Sciatic nerve (tissue), 2 donors: Measurements from ENCODE around the gene PPP1R13B. TPM values are rescaled to one million over a fixed set of nuclear protein-coding genes. Genes with fewer than 3 reads are reported as not detected.
"Not testable (repeated sequence)": the region's sequence is repeated elsewhere in the genome, so short reads cannot be mapped to it uniquely, and the experiment has no call there.

Experiments
- ATAC-seq: fragments of 200-7000 bp; cut with Tn5 transposase; one replicate; pipeline ENCODE4 v1.9.1; 2020; ENCODE audit warnings: mild to moderate bottlenecking, moderate library complexity
- DNase-seq: peaks from one replicate; pipeline ENCODE4 v3.0.0-alpha.2; 2020; ENCODE audit warnings: low spot score
- intact Hi-C: fragments of 100-400 bp; cut with DNase I; formaldehyde crosslinking; loops from one replicate; pipeline ENCODE4 v1.14.2; 2022
- total RNA-seq: library from RNA; stranded (reverse); fragmentation: NEBNext Ultra II Directional; extraction: Animal tissue kit (Norgen Biotek cat#: 25700); gene quantifications from one replicate; pipeline ENCODE4 v1.2.1, GENCODE V29; 2021
- donor health status: DM: no; HTN: no; CAD: no.
- donor health status: DM: no; HTN: no; CAD: no.

The PPP1R13B gene, protein sequence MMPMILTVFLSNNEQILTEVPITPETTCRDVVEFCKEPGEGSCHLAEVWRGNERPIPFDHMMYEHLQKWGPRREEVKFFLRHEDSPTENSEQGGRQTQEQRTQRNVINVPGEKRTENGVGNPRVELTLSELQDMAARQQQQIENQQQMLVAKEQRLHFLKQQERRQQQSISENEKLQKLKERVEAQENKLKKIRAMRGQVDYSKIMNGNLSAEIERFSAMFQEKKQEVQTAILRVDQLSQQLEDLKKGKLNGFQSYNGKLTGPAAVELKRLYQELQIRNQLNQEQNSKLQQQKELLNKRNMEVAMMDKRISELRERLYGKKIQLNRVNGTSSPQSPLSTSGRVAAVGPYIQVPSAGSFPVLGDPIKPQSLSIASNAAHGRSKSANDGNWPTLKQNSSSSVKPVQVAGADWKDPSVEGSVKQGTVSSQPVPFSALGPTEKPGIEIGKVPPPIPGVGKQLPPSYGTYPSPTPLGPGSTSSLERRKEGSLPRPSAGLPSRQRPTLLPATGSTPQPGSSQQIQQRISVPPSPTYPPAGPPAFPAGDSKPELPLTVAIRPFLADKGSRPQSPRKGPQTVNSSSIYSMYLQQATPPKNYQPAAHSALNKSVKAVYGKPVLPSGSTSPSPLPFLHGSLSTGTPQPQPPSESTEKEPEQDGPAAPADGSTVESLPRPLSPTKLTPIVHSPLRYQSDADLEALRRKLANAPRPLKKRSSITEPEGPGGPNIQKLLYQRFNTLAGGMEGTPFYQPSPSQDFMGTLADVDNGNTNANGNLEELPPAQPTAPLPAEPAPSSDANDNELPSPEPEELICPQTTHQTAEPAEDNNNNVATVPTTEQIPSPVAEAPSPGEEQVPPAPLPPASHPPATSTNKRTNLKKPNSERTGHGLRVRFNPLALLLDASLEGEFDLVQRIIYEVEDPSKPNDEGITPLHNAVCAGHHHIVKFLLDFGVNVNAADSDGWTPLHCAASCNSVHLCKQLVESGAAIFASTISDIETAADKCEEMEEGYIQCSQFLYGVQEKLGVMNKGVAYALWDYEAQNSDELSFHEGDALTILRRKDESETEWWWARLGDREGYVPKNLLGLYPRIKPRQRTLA
- 38.6 TPM for total RNA-seq

DNA sequence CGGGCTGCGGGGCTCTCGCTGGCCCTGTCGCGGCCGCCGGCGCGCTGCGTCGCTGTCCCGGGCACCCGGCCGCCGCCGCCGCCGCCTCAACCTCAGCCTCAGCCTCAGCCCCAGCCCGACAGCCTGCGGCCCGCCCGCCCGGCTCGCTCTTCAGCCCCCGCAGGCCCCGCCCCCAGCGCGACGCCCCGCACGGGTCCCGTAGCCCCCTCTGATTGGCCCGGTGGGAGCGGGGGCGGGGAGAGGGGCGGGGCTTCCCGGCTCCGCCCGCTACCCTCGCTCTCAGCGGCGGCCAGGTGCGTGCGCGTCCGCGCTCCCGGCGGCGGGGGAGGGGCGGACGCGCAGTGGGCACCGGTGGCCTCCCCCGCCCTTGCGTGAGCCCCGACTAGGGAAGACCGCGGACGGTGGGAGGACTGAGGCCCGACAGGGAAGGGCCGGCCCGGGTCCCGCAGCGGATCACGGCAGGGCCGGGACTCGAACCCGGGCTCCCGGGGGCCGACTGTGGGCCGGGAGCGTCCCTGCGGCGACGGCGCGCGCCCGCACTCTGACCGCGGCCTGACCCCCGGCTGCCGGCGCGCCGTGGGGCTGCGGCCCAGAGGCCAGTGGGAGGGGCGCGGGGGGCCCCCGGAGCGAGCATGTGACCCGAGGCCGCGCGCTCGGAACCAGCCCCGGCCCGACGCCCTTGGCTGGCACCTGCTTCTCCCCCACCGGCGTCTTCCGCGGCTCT, at the start of gene PPP1R13B:
PPP1R13B (minus strand) TSS at position 125 of the 724 bp plus-strand sequence. CDS start 268 bp downstream, outside the sequence.
- intact Hi-C loops = no loop called here
- DNase-seq (peak; percentile 96), ATAC-seq (peak; percentile 98)

DNA sequence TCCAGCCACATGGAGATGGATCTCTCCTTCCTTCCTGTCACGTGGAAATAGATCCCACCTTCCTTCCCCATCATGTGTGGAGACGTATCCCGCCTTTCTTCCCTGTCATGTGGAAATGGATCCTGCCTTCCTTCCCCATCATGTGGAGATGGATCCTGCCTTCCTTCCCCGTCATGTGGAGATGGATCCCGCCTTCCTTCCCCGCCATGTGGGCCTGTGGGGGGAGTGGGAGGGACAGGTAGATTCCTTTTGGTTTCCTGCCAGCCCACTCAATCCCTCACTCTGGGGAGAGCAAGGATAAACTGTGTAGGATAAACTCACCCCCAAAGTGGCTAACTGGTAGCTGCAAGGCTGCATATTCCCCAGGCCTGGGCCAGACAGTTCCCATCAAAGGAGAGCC, 49.2 kb upstream of the PPP1R13B start:
- DNase-seq = no peak
- intact Hi-C loops = loop anchor here (10.0 kb wide), 1 partner anchor 82 kb away; no protein-coding TSS in a partner anchor
- no peak for ATAC-seq

DNA sequence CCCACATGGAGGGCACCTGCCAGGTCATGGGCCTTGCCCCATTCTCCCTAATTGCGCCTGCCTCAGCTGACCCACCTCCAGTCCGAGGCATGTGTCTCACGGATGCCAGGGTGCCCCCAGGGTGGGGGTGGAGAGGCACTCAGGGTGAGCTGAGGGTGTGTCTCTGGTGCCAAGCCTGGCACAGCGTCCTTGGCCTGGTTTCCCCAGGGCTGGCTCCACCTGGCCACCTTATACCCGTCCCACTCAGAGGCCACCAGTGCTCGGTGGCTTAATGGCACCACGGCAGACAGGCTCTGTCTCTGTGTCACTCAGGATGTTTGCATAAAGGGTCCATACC, 47.3 kb upstream of the PPP1R13B start:
- intact Hi-C loops = loop anchor here (10.0 kb wide), 1 partner anchor 80 kb away; no protein-coding TSS in a partner anchor
- ATAC-seq = no peak
- no peak for DNase-seq

DNA sequence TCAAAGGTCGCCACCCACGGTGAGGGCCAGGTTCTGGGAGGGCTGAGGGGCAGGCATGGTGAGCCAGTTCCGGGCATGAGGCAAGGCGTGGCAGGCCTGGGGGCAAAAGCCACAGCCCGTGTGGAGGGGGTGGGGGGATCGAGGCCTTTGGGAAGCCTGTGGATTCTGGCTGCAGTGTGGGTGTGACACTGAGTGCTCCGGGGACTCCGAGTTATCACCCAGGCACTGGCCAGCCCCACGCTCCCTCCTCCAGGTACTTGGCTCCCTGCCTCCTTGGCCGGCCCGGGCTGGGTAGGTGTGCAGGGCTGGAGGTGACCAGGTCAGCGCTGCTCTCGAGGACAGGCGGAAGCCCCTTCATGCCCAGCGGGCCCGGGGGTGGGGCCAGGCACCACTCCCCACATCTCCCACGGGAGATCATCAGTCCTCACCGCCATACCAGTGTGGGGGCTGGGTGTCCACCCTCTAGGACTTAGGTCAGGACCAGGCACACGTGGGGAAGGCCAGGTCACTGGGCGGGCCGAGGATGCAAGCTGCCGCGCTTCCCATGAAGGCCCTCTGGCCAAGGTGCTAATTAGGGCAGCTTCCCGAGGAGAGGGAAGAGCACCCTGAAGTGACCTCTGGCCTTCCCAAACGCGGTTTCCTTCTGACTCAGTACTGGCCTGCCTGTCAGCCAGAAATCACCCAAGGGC, 46.8 kb upstream of the PPP1R13B start:
- intact Hi-C loops = loop anchor here (10.0 kb wide), 1 partner anchor 79 kb away; no protein-coding TSS in a partner anchor
- no peak for ATAC-seq
- no peak for DNase-seq

DNA sequence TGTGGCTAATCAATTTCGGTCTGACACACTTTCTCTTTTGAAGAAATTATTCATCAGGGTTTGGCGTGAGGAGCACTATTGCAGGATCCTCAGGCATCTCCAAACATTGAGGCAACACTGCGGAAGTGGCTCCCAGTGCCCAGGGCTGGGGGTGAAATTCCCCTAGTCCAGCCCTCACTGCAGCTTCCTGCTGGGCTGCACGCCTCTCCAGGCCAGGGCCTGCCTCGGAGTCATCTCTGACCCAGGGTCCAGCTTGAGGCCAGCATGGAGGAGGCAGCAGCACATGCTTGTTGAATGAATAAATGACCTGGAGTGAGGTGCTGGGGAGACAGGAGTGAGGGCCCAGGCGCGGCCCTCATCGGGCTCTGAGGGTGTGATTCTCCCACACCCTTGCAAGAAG, 44.9 kb upstream of the PPP1R13B start:
- ATAC-seq (no peak), DNase-seq (no peak)
- intact Hi-C loops = loop anchor here (10.0 kb wide), 1 partner anchor 77 kb away; no protein-coding TSS in a partner anchor

DNA sequence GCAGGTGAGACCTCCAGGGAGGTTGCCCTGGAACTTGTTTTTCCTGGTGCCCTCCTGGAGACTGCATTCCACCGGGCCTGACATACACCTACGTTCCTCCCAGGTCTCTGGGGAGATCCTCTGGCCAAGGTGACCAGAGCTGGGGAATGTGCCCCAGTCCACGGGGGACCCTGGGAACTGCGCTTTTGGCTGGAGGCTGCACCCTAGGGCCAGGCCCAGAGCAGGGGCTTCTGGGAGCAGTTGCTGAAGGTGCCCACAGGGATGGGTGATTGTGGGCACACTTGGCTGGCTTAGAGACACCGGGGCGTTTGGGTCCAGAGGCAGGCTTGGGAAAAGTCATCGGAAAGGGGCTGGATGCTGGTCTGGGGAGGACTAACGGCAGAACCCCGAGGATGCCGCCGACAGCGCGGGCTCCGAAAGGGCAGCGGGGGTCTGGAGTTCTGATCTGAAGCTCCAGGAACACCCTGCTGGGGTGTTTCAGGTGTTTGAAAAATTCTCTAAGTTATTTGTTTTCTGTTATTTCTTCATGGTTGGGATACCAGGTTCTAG, 44.4 kb upstream of the PPP1R13B start:
- intact Hi-C loops = loop anchor here (10.0 kb wide), 1 partner anchor 77 kb away; no protein-coding TSS in a partner anchor
- ATAC-seq (no peak), DNase-seq (no peak)

DNA sequence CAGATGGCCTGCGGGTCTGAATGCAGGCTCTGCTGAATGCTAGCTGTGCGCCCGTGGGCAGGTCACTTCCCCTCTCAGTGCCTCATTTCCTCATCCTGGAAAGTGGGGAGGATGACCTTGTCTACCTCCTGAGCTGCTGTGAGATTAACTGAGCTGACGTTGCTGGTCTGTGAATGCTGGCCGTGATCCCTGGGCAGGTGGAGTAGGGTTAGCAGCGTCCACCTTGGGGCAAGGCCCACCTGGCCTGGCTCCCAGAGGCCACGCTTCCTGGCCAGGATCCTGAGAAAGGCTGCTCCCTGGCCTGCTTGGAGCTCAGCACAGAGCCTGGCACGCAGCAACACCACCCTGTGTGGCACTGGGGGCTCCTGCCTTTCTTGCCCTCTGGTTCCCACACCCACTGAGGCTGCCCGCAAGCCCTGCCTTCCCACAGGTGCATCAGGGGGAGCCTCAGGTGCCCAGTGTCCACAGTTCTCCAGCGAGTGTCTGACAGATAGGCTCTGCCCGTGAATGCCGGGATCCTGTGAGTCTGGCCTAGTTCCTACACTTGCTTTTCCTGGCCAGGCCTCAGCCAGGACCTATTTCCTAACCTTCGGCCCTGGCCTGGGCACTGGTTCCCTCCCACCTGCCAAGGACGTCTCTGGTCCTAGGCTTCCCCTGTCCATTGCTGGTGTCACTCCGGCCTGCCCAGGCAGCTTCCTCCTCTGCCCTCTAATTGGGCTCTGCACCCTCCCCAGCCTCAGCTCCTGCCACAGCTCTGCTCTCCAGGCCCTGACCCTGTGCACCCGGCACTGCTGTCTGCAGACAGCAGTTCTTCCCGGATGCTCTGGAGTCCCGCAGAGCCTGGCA, 43.7 kb upstream of the PPP1R13B start:
- intact Hi-C loops = loop anchor here (10.0 kb wide), 1 partner anchor 76 kb away; no protein-coding TSS in a partner anchor
- ATAC-seq (no peak), DNase-seq (no peak)

DNA sequence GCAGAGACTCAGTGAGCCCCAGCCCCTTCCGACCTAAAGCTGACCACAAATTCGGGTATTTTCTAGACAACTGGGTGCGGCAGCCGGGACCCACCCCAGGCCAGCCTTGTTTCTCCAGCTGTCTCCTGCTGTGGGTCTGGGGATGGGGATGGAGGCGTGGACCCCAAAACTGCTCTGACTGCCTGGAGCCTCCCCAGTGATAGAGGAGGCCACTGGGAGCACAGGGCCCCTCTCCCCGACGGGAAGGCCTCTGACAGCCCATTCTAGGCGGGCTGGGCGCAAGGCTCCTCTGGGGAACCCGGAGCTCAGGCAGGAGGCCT, 42.6 kb upstream of the PPP1R13B start:
- DNase-seq (no peak), ATAC-seq (no peak)
- intact Hi-C loops = loop anchor here (10.0 kb wide), 1 partner anchor 75 kb away; no protein-coding TSS in a partner anchor

DNA sequence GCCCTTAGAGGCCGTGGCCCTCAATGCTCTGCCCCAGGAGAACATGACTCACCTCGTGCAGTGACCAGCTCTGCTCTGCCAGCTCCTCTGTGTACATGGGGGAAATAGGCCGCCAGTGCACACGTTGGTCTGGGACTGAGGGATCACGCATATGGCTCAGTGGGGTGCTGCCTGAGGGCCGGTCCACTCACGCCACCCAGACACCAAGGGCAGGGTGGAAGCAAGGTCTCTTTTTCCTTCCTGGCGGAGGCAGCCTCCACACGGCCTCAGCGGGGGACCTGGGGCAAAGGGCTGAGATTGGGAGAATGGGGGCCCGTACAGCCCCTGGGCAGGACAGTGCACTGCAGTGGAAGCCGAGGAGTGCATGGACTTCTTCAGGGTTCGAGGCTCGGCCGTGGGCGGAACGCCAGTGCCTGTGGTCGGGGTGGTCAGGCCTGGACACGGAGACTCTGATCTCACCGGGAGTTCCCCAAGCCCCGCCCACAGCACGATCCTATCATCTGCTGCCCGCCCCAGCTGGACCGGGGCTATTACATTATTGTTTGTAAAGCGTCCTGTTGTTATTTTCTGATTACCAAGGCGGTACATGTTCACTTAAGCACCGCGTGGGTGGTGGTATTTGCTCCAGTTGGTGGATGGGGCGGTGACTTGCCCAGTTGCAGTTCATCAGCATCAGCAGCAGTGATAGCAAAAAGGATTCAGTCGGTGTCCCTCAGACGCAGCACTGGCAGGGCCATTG, 42.1 kb upstream of the PPP1R13B start:
- intact Hi-C loops = loop anchor here (2.0 to 10.0 kb wide), 2 partner anchors 53 to 75 kb away; no protein-coding TSS in a partner anchor
- ATAC-seq (peak; percentile 56), DNase-seq (peak; percentile 77)

DNA sequence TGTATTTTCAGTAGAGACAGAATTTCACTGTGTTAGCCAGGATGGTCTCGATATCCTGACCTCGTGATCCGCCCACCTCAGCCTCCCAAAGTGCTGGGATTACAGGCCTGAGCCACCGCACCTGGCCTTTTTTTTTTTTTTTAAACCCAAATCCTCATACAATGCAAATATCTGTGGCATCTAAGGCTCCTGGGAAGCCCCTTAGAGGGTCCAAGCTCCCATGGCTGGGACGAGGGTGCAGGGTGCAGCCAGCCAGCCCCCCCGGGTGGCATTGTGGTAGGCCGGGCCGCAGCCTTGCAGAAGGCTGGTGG, 41.6 kb upstream of the PPP1R13B start:
- not testable (repeated sequence) for DNase-seq, ATAC-seq
- intact Hi-C loops = loop anchor here (2.0 kb wide), 1 partner anchor 52 kb away; no protein-coding TSS in a partner anchor

DNA sequence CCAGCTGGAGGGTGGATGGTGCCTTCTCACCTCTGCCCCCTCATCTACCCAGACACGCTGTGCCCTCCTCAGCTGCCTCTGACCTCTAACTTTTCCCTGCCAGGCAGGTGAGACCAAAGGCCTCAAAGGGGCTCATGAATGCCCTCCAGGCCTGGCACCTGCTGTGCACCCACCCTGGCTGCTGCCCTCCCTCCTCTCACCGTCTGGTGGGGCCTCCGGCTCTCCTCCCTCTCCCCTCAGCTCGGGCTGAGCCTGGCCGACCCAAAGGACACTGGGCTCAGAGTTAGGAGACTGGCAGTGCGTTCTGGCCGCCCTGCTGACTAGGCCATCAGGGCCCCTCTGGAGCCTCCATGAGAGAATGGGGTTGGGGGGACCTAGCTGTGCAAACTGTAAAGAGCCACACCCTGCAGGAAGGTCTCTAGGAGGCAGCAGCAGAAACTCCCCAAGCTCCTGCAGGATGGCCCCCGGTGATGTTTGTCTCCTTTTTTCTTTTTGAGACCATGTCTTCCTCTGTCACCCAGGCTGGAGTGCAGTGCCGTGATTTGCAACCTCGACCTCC, 40.3 kb upstream of the PPP1R13B start:
- ATAC-seq = no peak
- intact Hi-C loops = loop anchor here (2.0 kb wide), 1 partner anchor 51 kb away; no protein-coding TSS in a partner anchor
- DNase-seq = no peak

DNA sequence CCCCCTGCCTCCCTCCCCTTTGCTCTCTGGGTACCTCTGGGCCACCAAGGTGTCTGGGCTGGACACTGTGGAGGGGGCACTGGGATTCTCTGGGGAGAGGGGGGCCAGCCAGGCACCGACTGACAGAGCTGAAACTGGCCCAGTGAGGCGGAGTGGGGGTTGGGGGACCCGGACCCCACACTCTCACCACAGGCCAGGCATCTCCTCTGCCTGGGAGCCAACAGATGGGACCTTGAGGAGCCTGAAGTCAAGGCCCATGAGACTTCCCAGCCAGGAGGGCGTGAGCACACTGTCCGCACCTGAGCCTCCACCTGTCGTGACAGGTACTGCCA, 39.8 kb upstream of the PPP1R13B start:
- ATAC-seq = no peak
- intact Hi-C loops = no loop called here
- DNase-seq = no peak

DNA sequence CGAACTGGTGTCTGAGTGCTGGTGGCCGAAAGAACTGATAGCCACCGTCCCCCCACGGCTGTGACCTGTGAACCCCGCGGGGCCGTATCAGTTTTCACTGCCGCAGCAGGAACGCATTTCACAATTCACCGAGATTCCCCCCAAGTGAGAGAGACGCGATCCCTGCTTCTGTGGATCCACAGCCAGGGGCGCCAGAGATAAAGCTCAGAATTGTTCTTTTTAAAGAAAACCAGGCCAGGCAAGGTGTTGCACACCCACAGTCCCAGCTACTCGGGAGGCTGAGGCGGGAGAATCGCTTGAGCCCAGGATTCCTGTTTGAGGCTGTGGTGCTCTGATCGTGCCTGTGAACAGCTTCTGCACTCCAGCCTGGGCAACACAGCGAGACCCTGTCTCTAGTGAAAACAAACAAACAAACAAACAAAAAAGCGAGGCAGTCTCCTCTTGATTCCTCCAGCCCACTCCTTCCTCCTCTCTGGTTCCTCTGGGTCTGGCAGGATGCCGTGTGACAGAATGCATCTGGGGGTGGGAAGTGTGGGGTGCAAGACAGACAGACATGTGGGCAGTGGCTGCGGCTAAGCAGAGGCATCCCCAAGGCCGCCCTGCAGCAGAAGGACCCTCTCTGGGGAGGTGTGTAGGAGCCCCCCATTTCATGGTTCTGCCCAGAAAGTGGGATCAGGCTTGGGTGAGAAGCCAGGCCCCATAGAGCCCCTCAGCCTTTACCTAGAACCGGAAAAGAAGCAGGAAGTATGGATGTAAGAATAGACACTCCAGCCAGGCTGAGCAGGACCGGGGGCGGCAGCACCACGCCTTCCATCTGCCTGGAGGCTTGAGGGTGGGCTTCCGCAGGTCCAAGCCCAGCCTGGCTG, 39.2 kb upstream of the PPP1R13B start:
- intact Hi-C loops = no loop called here
- peak; percentile 18 for ATAC-seq
- DNase-seq = no peak

DNA sequence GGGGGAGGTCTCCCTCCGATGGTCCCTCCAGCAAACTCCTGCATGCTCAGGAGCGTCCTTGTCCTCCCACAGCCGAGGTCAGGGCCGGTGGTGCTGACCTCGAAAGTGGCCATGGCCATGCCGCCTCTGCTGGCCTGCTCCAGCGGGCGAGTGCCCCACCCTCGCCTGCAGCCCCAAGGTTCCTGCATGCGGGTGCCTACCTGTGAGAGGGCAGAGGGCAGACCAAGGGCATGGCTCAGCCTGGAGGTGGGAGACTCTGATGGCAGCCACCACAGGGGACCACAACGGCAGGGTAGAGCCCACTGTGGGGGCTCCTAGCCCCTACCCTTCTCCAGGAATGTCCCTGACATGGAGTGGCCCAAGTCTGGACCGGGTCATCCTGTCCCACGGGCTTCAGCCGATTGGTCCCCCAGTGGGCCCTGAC, 38.1 kb upstream of the PPP1R13B start:
- intact Hi-C loops = no loop called here
- ATAC-seq (no peak), DNase-seq (no peak)

DNA sequence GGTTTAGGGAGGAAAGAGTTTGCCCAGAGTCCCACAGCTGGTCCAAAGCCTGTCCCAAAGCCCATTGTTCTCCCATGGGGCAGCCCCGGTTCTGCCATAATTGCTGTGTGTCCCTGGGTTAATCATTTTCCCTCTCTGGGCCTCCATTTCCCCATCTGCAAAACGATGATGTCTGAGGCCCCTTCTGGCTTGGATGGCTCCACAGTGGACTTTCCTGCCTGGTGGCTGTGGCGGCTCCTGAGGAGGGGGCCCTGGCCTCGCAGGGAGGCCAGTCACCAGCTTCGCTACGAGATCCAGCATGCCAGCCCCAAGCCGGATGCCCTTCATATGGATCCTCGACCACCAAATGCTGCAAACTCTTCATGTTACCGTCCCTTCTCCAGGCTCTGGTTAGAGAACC, 37.5 kb upstream of the PPP1R13B start:
- ATAC-seq (no peak), DNase-seq (no peak)
- intact Hi-C loops = no loop called here

DNA sequence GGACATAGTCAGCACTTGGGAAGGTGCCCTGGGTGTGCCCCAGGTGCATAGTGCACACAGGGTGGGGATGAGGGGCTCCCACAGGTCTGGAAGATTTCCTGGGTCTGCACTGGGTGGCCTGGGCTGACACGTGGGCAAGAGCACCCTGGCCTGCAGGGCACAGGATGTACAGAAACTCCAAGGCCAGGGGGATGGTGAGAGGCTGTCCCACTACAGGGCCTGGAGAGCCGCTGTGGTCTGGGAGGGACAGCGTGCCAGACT, 35.8 kb upstream of the PPP1R13B start:
- DNase-seq = no peak
- intact Hi-C loops = no loop called here

More for the DNA sequence above, 35.8 kb upstream of the PPP1R13B start:
- no peak for ATAC-seq
